Smooth muscle cell (in vitro differentiated cells): ENCODE results near the gene LRRC75B. TPM values are rescaled to one million over a fixed set of nuclear protein-coding genes. Genes with fewer than 3 reads are reported as not detected.

Experiments
- DNase-seq: peaks from one replicate; lab custom pipeline; 2025; ENCODE audit not compliant: unreplicated experiment; lab: John Stamatoyannopoulos, UW
- H2AFZ ChIP-seq: fragments of 200-600 bp; sonication (generic); 2 replicates; pipeline ENCODE4 v1.6.0; 2016; ENCODE audit warnings: antibody characterized with exemption, low read depth, mild to moderate bottlenecking
- H3F3A ChIP-seq: fragments of 200-600 bp; sonication (generic); 2 replicates; pipeline ENCODE4 v1.6.0; 2017; ENCODE audit warnings: antibody characterized with exemption, low read depth
- H3K27ac ChIP-seq: fragments of 200-600 bp; sonication (generic); 2 replicates; pipeline ENCODE4 v1.5.1; 2016; ENCODE audit warnings: low read depth, mild to moderate bottlenecking
- H3K27me3 ChIP-seq: fragments of 200-600 bp; sonication (generic); 2 replicates; pipeline ENCODE4 v1.6.1; 2016; ENCODE audit warnings: low read depth, mild to moderate bottlenecking
- H3K36me3 ChIP-seq: fragments of 200-600 bp; sonication (generic); 2 replicates; pipeline ENCODE4 v1.5.1; 2016; ENCODE audit warnings: low read depth
- H3K4me1 ChIP-seq: fragments of 200-600 bp; sonication (generic); 2 replicates; pipeline ENCODE4 v1.5.1; 2016; ENCODE audit warnings: low read depth
- H3K4me2 ChIP-seq: fragments of 200-600 bp; sonication (generic); 2 replicates; pipeline ENCODE4 v1.6.0; 2016; ENCODE audit warnings: mild to moderate bottlenecking
- H3K4me3 ChIP-seq: fragments of 200-600 bp; sonication (generic); 2 replicates; pipeline ENCODE4 v1.5.1; 2016; ENCODE audit warnings: mild to moderate bottlenecking
- H3K79me2 ChIP-seq: fragments of 200-600 bp; sonication (generic); 2 replicates; pipeline ENCODE4 v1.6.0; 2016; ENCODE audit warnings: low read depth, mild to moderate bottlenecking
- H3K9ac ChIP-seq: fragments of 200-600 bp; sonication (generic); 2 replicates; pipeline ENCODE4 v1.6.0; 2016; ENCODE audit warnings: low read depth
- H3K9me3 ChIP-seq: fragments of 200-600 bp; sonication (generic); replicated peaks from 2 replicates; pipeline ENCODE4 v1.5.1; 2016; ENCODE audit warnings: low read depth
- H4K20me1 ChIP-seq: fragments of 200-600 bp; sonication (generic); 2 replicates; pipeline ENCODE4 v1.6.0; 2016; ENCODE audit warnings: low read depth
- CTCF ChIP-seq: fragments of 200-600 bp; sonication (generic); IDR thresholded peaks from 2 replicates; pipeline ENCODE4 v1.5.1; 2017; ENCODE audit warnings: borderline replicate concordance, mild to moderate bottlenecking, antibody characterized with exemption; ENCODE audit not compliant: insufficient read depth, poor library complexity, severe bottlenecking
- WGBS: methylation state at CpG from one replicate; pipeline ENCODE4 v1.1.7; 2016; ENCODE audit warnings: low lambda C conversion rate; 5-methylcytosine and 5-hydroxymethylcytosine counted together
- polyA plus RNA-seq: library from polyadenylated mRNA; unstranded; fragments of >200 nt; fragmentation: Nextera tagmentation; extraction: Ambion mirVana; gene quantifications from 2 replicates; pipeline ENCODE4 v1.2.1, GENCODE V29; 2016
- total RNA-seq: library from RNA; depleted of rRNA; stranded (reverse); fragments of >200 nt; gene quantifications from 2 replicates; pipeline ENCODE4 v1.2.3, GENCODE V29; 2014

LRRC75B gene
- total and polyA plus RNA-seq, 2 experiments from 2014 or later, result 14.1 to 33.5 TPM

- Histone ChIP-seq H3K27ac (no peak overlapping the region), H3K9ac (no peak overlapping the region), H3K36me3 (no peaks in the 10 kb centered on the region), H2AFZ (no peak overlapping the region), H3K4me2 (no peak overlapping the region), H3F3A (no peaks in the 10 kb centered on the region), H3K9me3 (no peaks in the 10 kb centered on the region), H3K27me3 (no peaks in the 10 kb centered on the region), H3K79me2 (no peaks in the 10 kb centered on the region), H3K4me1 (no peaks in the 10 kb centered on the region), H4K20me1 (no peaks in the 10 kb centered on the region), H3K4me3 (no peak overlapping the region)
- 91% methylated on average over 5 of the region's 5 CpGs for WGBS
- no peak for TF ChIP-seq CTCF
- no peak for DNase-seq
These were observed 5.6 kb downstream of the LRRC75B start for GRCh38 chr22:24587251-24587650.

GRCh38 chr22:24585927-24586546 lies 6.8 kb downstream of the LRRC75B start:
- no peaks in the 10 kb centered on the region for H3K36me3 ChIP-seq
- H3K4me2 ChIP-seq, result no peak overlapping the region
- no peak overlapping the region for H3K9ac ChIP-seq
- H3F3A ChIP-seq, result no peaks in the 10 kb centered on the region
- TF ChIP-seq CTCF, result no peak
- H3K4me3 ChIP-seq, result no peak overlapping the region
- H3K79me2 ChIP-seq, result no peaks in the 10 kb centered on the region
- no peak overlapping the region for H2AFZ ChIP-seq
- no peak overlapping the region for H3K27ac ChIP-seq
- H3K27me3 ChIP-seq, result no peaks in the 10 kb centered on the region
- H3K9me3 ChIP-seq, result no peaks in the 10 kb centered on the region
- no peaks in the 10 kb centered on the region for H3K4me1 ChIP-seq
- 96% methylated on average over 24 of the region's 24 CpGs for WGBS
- DNase-seq, result no peak
- no peaks in the 10 kb centered on the region for H4K20me1 ChIP-seq

- H3K4me2 ChIP-seq, result no peak overlapping the region
- no peaks in the 10 kb centered on the region for H4K20me1 ChIP-seq
- H3K27ac ChIP-seq, result no peak overlapping the region
- no peaks in the 10 kb centered on the region for H3F3A ChIP-seq
- no peaks in the 10 kb centered on the region for H3K9me3 ChIP-seq
- no peak overlapping the region for H2AFZ ChIP-seq
- no peaks in the 10 kb centered on the region for H3K27me3 ChIP-seq
- H3K9ac ChIP-seq, result no peak overlapping the region
- DNase-seq, result no peak
- no peaks in the 10 kb centered on the region for H3K4me1 ChIP-seq
- no peak overlapping the region for H3K4me3 ChIP-seq
- 96% methylated on average over 3 of the region's 3 CpGs for WGBS
- no peaks in the 10 kb centered on the region for H3K36me3 ChIP-seq
- TF ChIP-seq CTCF, result no peak
- no peaks in the 10 kb centered on the region for H3K79me2 ChIP-seq
These were observed 7.4 kb downstream of the LRRC75B start for GRCh38 chr22:24585461-24585860.

GRCh38 chr22:24584871-24585411 lies 7.9 kb downstream of the LRRC75B start:
- Histone ChIP-seq H3K79me2 (no peaks in the 10 kb centered on the region), H3K4me2 (no peak overlapping the region), H3K27ac (no peak overlapping the region), H3K27me3 (no peaks in the 10 kb centered on the region), H4K20me1 (no peaks in the 10 kb centered on the region), H3K36me3 (no peaks in the 10 kb centered on the region), H3K4me1 (no peaks in the 10 kb centered on the region), H3K9me3 (no peaks in the 10 kb centered on the region), H3K4me3 (no peak overlapping the region), H2AFZ (no peak overlapping the region), H3K9ac (no peak overlapping the region), H3F3A (peaks cover 2% of the 10 kb centered on the region)
- WGBS, result 86% methylated on average over 9 of the region's 10 CpGs
- no peak for DNase-seq
- no peak for TF ChIP-seq CTCF
